ENCODE data around the gene CCDC183.
"Not testable (repeated sequence)": the region's sequence is repeated elsewhere in the genome, so short reads cannot be mapped to it uniquely, and the experiment has no call there.

The CCDC183 gene

GRCh38 chr9:136840140-136840876, 44.2 kb downstream of the CCDC183 start:
- no peak for DNase-seq

- DNase-seq = no peak
Observed at GRCh38 chr9:136840877-136841645, 44.9 kb downstream of the CCDC183 start.

- DNase-seq = not testable (repeated sequence)
Observed at GRCh38 chr9:136841646-136842379, 45.7 kb downstream of the CCDC183 start.

DNA sequence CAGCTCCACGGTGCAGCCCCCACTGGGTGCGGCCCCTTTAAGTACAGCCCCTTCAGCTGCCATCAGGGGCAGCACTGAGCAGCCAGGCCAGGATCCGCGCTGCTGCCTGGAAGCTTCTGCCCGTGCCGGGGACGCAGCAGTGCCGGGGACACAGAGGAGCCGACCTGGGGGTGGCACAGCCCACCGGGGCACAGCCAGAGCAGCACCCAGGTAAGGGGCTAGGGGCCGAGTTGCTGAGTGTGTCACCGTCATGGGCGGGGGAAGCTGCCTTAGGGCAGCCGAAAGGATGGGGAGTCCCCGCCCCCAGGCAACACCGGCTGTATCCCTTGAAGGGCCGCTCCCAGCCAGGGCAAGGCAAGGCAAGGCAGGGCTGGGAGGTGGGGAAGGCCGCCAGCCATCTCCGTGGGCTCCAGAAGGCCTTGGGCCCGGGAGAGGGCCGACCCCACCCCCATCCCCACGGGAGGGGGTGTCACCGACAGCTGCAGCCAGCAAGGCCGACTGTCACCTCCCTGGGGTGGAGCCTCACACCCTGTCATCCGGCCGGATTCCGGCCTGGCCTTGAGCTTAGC, 46.3 kb downstream of the CCDC183 start, which contains the start of gene AJM1:
Gene AJM1, plus strand, starts transcription at position 99 of the 569 bp plus-strand sequence. CDS start 1,937 bp downstream, outside the sequence.
- peak; percentile 81 to 85 for DNase-seq

DNA sequence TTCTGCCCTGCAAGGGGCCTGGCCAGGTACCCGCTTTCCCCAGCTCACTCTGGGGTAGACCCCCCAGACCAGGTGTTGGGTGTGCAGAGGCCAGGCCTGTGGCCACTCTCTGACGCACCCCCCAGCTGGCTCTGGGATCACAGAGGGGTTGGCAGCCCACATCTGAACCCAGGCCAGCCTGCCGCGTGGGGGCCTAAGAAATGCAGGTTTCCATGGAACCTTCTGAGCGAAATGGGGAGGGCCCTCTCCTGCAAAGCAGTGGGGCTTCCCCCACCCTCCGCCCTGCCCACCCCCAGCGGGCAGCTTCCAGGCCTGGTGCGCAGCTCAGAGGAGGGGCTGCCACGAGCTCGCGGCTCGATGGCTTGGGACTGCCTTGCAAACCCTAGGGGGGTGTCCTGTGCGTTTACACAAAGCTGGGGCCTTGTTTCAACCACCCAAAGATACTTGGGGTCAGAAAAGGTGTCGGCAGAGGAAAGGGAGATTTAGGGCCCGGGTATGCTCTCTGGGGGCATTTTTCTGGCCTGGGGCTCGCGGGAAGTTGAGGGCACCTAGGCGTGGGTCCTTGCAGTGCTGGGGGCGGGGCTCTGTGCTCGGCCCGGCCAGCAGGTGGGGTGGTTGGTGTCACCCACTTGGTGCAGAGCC, 47.1 kb downstream of the CCDC183 start:
- DNase-seq = not testable (repeated sequence)

DNA sequence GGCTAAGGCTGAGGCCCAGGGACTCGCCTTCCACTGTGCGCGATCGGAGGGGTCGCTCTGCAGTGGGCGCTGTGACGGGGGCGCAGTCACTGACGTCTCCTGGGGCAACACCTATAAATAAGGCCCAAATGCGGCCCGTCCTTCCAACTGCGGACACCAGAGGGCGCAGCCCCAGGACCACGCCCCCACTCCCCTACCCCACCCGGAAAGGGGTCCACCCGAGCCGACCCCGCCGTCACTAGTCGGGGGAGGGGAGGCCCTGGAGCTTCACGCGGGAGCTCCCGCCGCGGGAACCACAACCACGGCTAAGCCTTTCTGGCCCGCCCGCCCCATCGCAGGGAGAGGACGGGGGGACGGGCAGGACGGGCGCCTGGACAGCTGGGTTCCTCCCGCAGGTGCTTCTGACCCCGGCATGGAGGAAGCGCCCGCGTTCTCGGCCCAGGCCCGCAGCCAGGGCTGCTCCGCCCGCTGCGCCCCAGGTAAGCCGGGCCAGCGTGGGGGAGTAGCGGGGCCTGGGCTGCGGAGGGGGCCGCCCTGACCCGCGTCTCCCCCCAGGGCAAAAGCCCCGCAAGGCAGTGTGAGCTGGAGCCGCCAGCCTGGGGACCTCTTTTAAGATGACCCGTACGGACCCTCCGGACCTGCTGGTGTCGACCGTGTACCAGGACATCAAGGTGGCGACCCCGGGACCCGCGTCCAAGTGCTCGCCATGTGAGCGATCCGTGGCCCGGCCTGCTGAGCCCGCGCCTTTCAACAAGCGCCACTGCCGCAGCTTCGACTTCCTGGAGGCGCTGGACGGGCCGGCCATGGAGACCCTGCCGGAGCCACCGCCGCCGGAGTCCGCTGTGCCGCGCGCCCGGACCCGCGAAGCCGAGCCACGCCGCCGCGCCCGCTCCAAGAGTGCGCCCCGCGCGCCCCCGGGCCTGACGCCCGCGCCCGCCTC, 47.9 kb downstream of the CCDC183 start:
- DNase-seq = peak; percentile 56 to 64

DNA sequence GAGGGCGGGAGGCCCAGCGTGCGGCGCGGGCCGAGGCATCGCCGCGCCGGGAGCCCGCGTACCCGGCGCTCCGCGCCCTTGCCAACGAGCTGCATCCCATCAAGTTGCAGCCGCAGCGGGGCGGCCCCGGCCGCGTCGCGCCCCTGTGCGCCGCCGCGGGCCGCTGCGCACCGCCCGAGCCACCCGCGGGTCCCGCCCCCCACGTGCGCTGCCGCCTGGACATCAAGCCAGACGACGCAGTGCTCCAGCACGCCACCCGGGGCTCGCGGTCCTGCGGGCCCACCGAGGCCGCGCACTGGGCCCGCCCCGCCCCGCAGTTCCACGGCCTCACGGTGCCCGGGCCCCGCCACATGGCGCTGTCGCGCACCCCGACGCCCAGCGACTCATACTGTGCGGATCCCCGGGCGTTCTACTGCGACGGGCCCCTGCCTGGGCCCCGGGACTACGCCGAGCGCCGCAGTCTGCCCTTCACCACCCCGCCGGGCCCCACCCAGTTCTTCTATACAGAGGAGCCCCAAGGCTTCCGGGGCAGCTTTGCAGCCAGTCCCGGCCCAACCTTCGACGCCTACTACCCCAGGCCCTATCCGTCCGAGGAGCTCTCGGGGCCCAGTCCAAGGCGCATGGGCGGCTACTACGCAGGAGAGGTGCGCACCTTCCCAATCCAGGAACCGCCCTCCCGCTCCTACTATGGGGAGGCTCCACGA, 48.8 kb downstream of the CCDC183 start:
- DNase-seq = no peak

DNA sequence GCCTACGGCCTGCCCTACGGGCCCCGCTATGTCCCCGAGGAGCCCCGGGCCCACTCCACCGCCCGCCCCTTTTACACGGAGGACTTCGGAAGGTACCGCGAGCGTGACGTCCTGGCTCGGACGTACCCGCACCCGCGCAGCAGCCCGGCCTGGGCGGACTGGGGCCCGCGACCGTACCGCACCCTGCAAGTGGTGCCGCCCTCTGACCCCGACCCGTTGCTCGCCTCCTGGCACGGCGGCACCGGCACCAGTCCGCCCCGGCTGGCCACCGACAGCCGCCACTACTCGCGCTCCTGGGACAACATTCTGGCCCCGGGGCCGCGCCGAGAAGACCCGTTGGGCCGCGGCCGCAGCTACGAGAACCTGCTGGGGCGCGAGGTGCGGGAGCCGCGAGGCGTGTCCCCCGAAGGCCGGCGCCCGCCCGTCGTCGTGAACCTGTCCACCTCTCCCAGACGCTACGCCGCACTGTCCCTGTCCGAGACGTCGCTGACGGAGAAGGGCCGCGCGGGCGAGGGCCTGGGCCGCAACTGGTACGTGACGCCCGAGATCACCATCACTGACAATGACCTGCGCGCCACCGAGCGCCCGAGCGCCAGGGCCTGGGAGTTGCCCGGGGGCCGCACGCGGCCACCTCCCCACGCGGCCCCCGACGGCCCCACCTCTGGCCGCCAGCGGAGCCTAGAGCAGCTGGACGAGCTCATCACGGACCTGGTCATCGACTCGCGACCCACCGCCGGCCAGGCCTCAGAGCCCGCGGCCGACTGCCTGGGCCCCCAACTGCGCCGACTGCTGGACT, 49.5 kb downstream of the CCDC183 start:
- no peak for DNase-seq

- no peak for DNase-seq
Observed at GRCh38 chr9:136846376-136847087, 50.4 kb downstream of the CCDC183 start.

GRCh38 chr9:136847088-136847825, 51.1 kb downstream of the CCDC183 start:
- no peak for DNase-seq

DNA sequence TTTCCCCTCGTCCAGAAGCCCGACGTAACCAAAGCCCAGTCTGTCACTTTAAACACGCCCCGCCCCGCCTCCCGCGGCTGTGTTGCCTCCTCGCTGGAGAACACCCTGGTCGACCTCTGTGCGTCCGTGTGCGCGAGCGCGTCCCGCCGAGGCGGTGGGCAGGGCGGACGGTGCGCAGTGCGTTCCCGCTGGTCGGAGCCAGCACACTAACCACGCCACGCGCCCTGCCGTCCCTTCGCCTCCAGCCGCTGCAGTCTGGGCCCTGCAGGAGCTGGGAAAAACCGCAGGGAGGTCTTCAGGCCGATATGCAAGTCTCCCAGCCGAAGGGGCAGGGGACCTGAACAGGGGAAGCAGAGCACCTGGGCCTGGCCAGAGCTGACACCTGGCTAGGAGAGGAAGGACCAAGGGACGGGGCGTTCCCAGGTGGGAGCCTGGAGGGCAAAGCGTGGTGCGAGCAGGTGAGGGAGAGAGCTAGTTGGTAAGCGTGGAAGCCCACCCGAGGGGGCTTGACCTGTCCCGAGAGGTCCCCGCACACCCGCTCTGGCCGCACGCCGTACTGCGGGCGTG, 51.8 kb downstream of the CCDC183 start:
- DNase-seq = peak; percentile 71 to 75

DNA sequence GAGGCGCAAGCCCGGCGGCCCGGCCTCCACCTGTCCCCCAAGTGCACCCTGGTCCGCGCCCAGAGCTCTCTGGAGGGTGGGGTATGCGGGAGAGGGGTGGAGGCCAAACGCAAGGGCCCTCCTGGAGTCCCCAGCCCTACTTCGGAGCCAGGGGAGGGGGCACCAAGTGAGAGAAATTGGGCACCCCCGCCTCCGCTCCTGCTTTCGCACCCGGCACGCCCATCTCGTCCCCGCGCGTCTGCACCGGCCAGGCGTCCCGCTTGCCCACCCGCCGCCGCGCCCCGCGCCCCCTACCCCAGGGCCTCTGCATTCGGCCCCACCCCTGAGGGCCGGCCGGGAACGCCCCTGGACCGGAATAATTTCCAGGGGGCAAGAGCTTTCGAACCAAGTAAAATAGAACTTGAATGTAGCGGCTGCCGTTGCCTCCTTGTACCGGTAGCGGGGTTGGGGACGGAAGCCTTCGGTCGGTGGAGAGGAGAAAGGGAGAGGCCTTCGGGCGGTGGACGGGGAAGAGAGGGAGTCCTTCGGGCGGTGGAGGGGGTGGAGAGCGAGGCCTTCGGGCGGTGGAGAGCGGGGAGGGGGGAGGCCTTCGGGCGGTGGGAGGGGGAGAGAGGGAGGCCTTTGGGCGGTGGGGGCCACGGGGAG, 52.4 kb downstream of the CCDC183 start:
- peak in 1 of 2 donors; percentile 39 for DNase-seq

- DNase-seq = peak; percentile 97
Observed at GRCh38 chr9:136849038-136849959, 53.2 kb downstream of the CCDC183 start, which contains the start of gene PHPT1. Gene PHPT1, plus strand, starts transcription at chr9:136849409. Its CDS starts 22 bp downstream, at chr9:136849431.

GRCh38 chr9:136849960-136850865, 54.1 kb downstream of the CCDC183 start:
- no peak for DNase-seq

Data from CD4-positive, alpha-beta T cell treated with Interleukin-1 beta for 1 hour (primary cell).